HepG2 (cell line): Measurements from ENCODE around the gene MED15. TPM values are rescaled to one million over a fixed set of nuclear protein-coding genes. Genes with fewer than 3 reads are reported as not detected.

Experiments used
- ATAC-seq: fragments of 200-7000 bp; cut with Tn5 transposase; 3 replicates; pipeline ENCODE4 v1.9.1; 2020; ENCODE audit warnings: mild to moderate bottlenecking, moderate library complexity
- BruUV-seq: library from RNA; stranded (reverse); fragments of 400-500 nt; replicated peaks from 2 replicates; lab custom pipeline; 2021; lab: Mats Ljungman, UMichigan
- CTCF ChIA-PET: fragments of 300-600 bp; formaldehyde crosslinking; extraction: SDS; loops from one replicate; lab custom pipeline; 2021; ENCODE audit warnings: low total read pairs, inconsistent platforms, low intra/inter-chr PET ratio; lab: Yijun Ruan, JAX
- POLR2A ChIA-PET: fragments of 350-600 bp; sonication (Branson Sonifier 250); formaldehyde crosslinking; loops from one replicate; lab custom pipeline; 2020; ENCODE audit warnings: antibody characterized with exemption, inconsistent platforms; lab: Yijun Ruan, JAX
- DNase-seq: peaks from one replicate; pipeline ENCODE4 v3.0.0-alpha.2; 2015; ENCODE audit warnings: low spot score
- FAIRE-seq: peaks from 3 replicates; lab custom pipeline; 2011; peaks lifted over from hg19 to GRCh38; lab: Jason Lieb, UNC
- H2AFZ ChIP-seq: one replicate; pipeline ENCODE4 v1.6.1; 2011; ENCODE audit warnings: low read length, inconsistent platforms
- H3K27ac ChIP-seq: fragments of 300-600 bp; 3 replicates; pipeline ENCODE4 v1.8.0; 2011; ENCODE audit warnings: mixed run types, mild to moderate bottlenecking, mixed read lengths, low read length, inconsistent platforms; ENCODE audit not compliant: insufficient read depth; ENCODE audit errors: extremely low read length
- H3K27me3 ChIP-seq, 2 experiments: fragments of 200-600 bp in 1 of 2; 2 replicates in 1 of 2; 3 replicates in 1 of 2; pipeline versions ENCODE4 v1.6.0 to v1.8.0; 2011; ENCODE audit warnings: low read length in 2 of 2, mild to moderate bottlenecking in 2 of 2, moderate library complexity in 2 of 2, inconsistent platforms in 1 of 2; ENCODE audit not compliant: insufficient read depth in 2 of 2, control insufficient read depth in 1 of 2
- H3K36me3 ChIP-seq, 2 experiments: fragments of 200-600 bp in 1 of 2; replicated peaks in 1 of 2; 2 replicates in 1 of 2; 3 replicates in 1 of 2; pipeline versions ENCODE4 v1.5.1 to v1.8.0; 2011; ENCODE audit warnings: low read length in 2 of 2, inconsistent platforms in 1 of 2; ENCODE audit not compliant: insufficient read depth in 2 of 2, control insufficient read depth in 1 of 2
- H3K4me1 ChIP-seq: 2 replicates; pipeline ENCODE4 v1.5.1; 2012; ENCODE audit warnings: low read length, inconsistent platforms; ENCODE audit not compliant: insufficient read depth
- H3K4me2 ChIP-seq: 2 replicates; pipeline ENCODE4 v1.6.0; 2011; ENCODE audit warnings: low read depth, low read length, inconsistent platforms
- H3K4me3 ChIP-seq, 3 experiments: fragments of 200-600 bp in 1 of 3; sonication (generic), shearing (Covaris generic) in 1 of 3; replicated peaks in 1 of 3; 2 replicates each; pipeline ENCODE4 v1.5.1; 2011 to 2016; ENCODE audit warnings: low read length in 3 of 3, inconsistent platforms in 2 of 3, low read depth in 2 of 3, mild to moderate bottlenecking in 2 of 3, control low read depth in 1 of 3, mixed read lengths in 1 of 3; ENCODE audit not compliant: insufficient read depth in 1 of 3
- H3K79me2 ChIP-seq: one replicate; pipeline ENCODE4 v1.6.1; 2011; ENCODE audit warnings: low read length, inconsistent platforms; ENCODE audit not compliant: insufficient read depth
- H3K9ac ChIP-seq: 2 replicates; pipeline ENCODE4 v1.6.0; 2011; ENCODE audit warnings: mild to moderate bottlenecking, low read depth, low read length, inconsistent platforms; ENCODE audit not compliant: insufficient read depth
- H3K9me3 ChIP-seq: 2 replicates; pipeline ENCODE4 v1.5.1; 2012; ENCODE audit warnings: mild to moderate bottlenecking, low read length
- H4K20me1 ChIP-seq: 2 replicates; pipeline ENCODE4 v1.6.0; 2011; ENCODE audit warnings: inconsistent platforms, mild to moderate bottlenecking, low read length, moderate library complexity; ENCODE audit not compliant: insufficient read depth
- GFI1 ChIP-seq: sonication (generic); formaldehyde crosslinking; IDR thresholded peaks from 2 replicates; pipeline ENCODE4 v1.5.0; 2020; ENCODE audit warnings: missing genetic modification reagents, mild to moderate bottlenecking, borderline replicate concordance
- IRF1 ChIP-seq: sonication (generic); formaldehyde crosslinking; IDR thresholded peaks from 2 replicates; pipeline ENCODE4 v1.4.0; 2020; ENCODE audit warnings: low read depth, mild to moderate bottlenecking, missing genetic modification reagents
- KMT2B ChIP-seq: IDR thresholded peaks from 2 replicates; pipeline ENCODE4 v1.6.1; 2016; ENCODE audit warnings: missing genetic modification reagents, missing compliant biosample characterization
- NFE2 ChIP-seq: sonication (generic); formaldehyde crosslinking; IDR thresholded peaks from 2 replicates; pipeline ENCODE4 v1.4.0; 2020; ENCODE audit warnings: missing genetic modification reagents
- SALL1 ChIP-seq: sonication (generic); formaldehyde crosslinking; IDR thresholded peaks from 2 replicates; pipeline ENCODE4 v1.8.0; 2022; ENCODE audit warnings: mild to moderate bottlenecking, missing genetic modification reagents
- SCMH1 ChIP-seq: sonication (generic); formaldehyde crosslinking; IDR thresholded peaks from 2 replicates; pipeline ENCODE4 v1.9.0; 2021; ENCODE audit warnings: missing genetic modification reagents, mild to moderate bottlenecking, borderline replicate concordance
- SMAD1 ChIP-seq: sonication (generic); formaldehyde crosslinking; IDR thresholded peaks from 2 replicates; pipeline ENCODE4 v1.4.0; 2020; ENCODE audit warnings: missing genetic modification reagents, low read depth, mild to moderate bottlenecking, borderline replicate concordance
- SRSF1 ChIP-seq: fragments of 200-400 bp; formaldehyde crosslinking; optimal IDR thresholded peaks from 2 replicates; pipeline ENCODE3; 2017; ENCODE audit warnings: mild to moderate bottlenecking, low read depth, low read length, moderate library complexity
- TOPORS ChIP-seq: sonication (generic); formaldehyde crosslinking; IDR thresholded peaks from 2 replicates; pipeline ENCODE4 v1.8.0; 2023; ENCODE audit warnings: mild to moderate bottlenecking, missing genetic modification reagents
- ZNF10 ChIP-seq: sonication (generic); formaldehyde crosslinking; IDR thresholded peaks from 2 replicates; pipeline ENCODE4 v1.4.0; 2020; ENCODE audit warnings: mild to moderate bottlenecking, low read depth, missing genetic modification reagents, borderline replicate concordance
- ZNF317 ChIP-seq: sonication (generic); formaldehyde crosslinking; IDR thresholded peaks from 2 replicates; pipeline ENCODE4 v1.5.0; 2020; ENCODE audit warnings: mild to moderate bottlenecking, missing genetic modification reagents
- ZNF574 ChIP-seq: sonication (generic); formaldehyde crosslinking; IDR thresholded peaks from 2 replicates; pipeline ENCODE4 v1.4.0; 2020; ENCODE audit warnings: missing genetic modification reagents
- WGBS: methylation state at CpG from one replicate; pipeline ENCODE4 v1.1.6; 2017; ENCODE audit warnings: low lambda C conversion rate; 5-methylcytosine and 5-hydroxymethylcytosine counted together
- in situ Hi-C: cut with HindIII; loops from 2 replicates; pipeline ENCODE4 v1.10.0; 2017; ENCODE audit warnings: low pct_unique_long_range_greater_than_20kb; ENCODE audit not compliant: extremely low pct_ligation_motif_present
- intact Hi-C: fragments of 100-400 bp; cut with micrococcal nuclease; formaldehyde crosslinking; loops from one replicate; pipeline ENCODE4 v1.10.0; 2022; ENCODE audit not compliant: unreplicated experiment
- polyA plus RNA-seq, 8 experiments: library from polyadenylated mRNA; depleted of rRNA in 3 of 8; stranded (reverse) in 7 of 8; unstranded in 1 of 8; fragments of >200 nt; fragmentation: Illumina TruSeq in 4 of 8; extraction: Trizol in 4 of 8; gene quantifications; 2 replicates each; pipeline versions ENCODE4 v1.2.1 to v1.2.3, GENCODE V29; 2011 to 2016; ENCODE audit warnings: low read depth in 4 of 8, missing spikeins in 1 of 8, mixed read lengths in 1 of 8; ENCODE audit not compliant: insufficient read depth in 1 of 8
- total RNA-seq, 5 experiments: library from RNA; depleted of rRNA; stranded (reverse); fragments of >200 nt; fragmentation: Illumina TruSeq; extraction: Trizol; gene quantifications; 2 replicates each; pipeline ENCODE4 v1.2.3, GENCODE V29; 2016; ENCODE audit warnings: low read depth in 1 of 5
- TF ChIP-seq, protein P1 (sequence below): sonication (generic); formaldehyde crosslinking; IDR thresholded peaks from 2 replicates; pipeline ENCODE4 v1.8.1; 2023; ENCODE audit warnings: mild to moderate bottlenecking, inconsistent platforms, moderate library complexity, missing genetic modification reagents, borderline replicate concordance
- TF ChIP-seq, protein P2 (sequence below): sonication (generic); formaldehyde crosslinking; IDR thresholded peaks from 2 replicates; pipeline ENCODE4 v1.8.1; 2023; ENCODE audit warnings: mild to moderate bottlenecking, missing genetic modification reagents, borderline replicate concordance

MED15 gene
- total and polyA plus RNA-seq, 2 of the 13 experiments (the other 11 are each of a cell fraction or from before 2014, with no cell fraction given): 14.3 to 27.0 TPM

DNA sequence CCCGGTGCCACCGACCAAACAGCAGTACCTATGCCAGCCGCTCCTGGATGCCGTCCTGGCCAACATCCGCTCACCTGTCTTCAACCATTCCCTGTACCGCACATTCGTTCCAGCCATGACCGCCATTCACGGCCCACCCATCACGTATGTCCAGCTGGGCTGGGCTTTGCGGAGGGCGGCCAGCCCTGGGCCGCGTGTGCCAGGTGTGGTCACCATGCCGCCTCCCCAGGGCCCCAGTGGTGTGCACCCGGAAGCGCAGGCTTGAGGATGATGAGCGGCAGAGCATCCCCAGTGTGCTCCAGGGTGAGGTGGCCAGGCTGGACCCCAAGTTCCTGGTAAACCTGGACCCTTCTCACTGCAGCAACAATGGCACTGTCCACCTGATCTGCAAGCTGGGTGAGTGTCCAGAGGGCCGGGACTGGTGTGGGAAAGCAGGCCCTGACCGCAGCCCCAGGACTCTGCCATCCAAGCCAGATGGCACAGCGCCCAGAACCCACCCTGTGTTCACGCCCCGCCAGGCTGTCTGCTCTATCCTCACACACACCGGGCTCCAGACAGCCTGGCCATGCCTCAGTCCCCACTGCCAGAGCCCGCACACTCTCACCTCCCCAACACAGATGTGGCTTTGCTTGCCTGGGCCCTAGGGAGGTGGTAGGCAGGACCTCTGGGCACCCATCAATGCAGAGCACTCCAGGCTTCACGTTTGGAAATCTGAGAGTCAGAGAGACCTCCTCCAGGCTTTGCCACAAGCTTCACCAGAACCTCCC is 77.6 kb downstream of the MED15 start (continued):
- TF ChIP-seq, protein P1, sequence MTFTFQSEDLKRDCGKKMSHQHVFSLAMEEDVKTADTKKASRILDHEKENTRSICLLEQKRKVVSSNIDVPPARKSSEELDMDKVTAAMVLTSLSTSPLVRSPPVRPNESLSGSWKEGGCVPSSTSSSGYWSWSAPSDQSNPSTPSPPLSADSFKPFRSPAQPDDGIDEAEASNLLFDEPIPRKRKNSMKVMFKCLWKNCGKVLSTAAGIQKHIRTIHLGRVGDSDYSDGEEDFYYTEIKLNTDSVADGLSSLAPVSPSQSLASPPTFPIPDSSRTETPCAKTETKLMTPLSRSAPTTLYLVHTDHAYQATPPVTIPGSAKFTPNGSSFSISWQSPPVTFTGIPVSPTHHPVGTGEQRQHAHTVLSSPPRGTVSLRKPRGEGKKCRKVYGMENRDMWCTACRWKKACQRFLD (CRISPR knock-in tag): no peak

- FAIRE-seq (no peak), ATAC-seq (no peak), DNase-seq (no peak)
- Histone ChIP-seq H3K79me2 (no peaks in the 10 kb centered on the region), H3K27me3 (peaks cover 0 to 3% of the 10 kb centered on the region in 2 experiments; a peak in 1 of 5 replicates), H3K36me3 (peaks cover 30 to 57% of the 10 kb centered on the region in 2 experiments), H3K9me3 (no peaks in the 10 kb centered on the region), H4K20me1 (no peaks in the 10 kb centered on the region), H3K27ac (no peak overlapping the region), H3K4me3 (no peak overlapping the region), H3K4me1 (no peaks in the 10 kb centered on the region), H3K4me2 (no peak overlapping the region), H3K9ac (no peak overlapping the region), H2AFZ (no peak overlapping the region)
- 100% methylated on average over 3 of the region's 12 CpGs for WGBS
- BruUV-seq: no TSS peak
- CTCF ChIA-PET: no interaction called here
- POLR2A ChIA-PET: no interaction called here
- in situ Hi-C loops (no loop called here), intact Hi-C loops (no loop called here)
- TF ChIP-seq SRSF1 (no peak), SCMH1 (no peak), ZNF574 (CRISPR knock-in tag) (no peak), KMT2B (CRISPR knock-in tag) (no peak), GFI1 (no peak), SMAD1 (CRISPR knock-in tag) (no peak), ZNF10 (CRISPR knock-in tag) (no peak), TOPORS (CRISPR knock-in tag) (no peak), IRF1 (CRISPR knock-in tag) (no peak), NFE2 (CRISPR knock-in tag) (no peak), ZNF317 (CRISPR knock-in tag) (no peak), SALL1 (no peak)
- TF ChIP-seq, protein P2, sequence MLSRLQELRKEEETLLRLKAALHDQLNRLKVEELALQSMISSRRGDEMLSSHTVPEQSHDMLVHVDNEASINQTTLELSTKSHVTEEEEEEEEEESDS: no peak
Observed at GRCh38 chr22:20585639-20586402, 78.4 kb downstream of the MED15 start.
